ENCODE results near the gene TEX22.

Gene TEX22

DNA sequence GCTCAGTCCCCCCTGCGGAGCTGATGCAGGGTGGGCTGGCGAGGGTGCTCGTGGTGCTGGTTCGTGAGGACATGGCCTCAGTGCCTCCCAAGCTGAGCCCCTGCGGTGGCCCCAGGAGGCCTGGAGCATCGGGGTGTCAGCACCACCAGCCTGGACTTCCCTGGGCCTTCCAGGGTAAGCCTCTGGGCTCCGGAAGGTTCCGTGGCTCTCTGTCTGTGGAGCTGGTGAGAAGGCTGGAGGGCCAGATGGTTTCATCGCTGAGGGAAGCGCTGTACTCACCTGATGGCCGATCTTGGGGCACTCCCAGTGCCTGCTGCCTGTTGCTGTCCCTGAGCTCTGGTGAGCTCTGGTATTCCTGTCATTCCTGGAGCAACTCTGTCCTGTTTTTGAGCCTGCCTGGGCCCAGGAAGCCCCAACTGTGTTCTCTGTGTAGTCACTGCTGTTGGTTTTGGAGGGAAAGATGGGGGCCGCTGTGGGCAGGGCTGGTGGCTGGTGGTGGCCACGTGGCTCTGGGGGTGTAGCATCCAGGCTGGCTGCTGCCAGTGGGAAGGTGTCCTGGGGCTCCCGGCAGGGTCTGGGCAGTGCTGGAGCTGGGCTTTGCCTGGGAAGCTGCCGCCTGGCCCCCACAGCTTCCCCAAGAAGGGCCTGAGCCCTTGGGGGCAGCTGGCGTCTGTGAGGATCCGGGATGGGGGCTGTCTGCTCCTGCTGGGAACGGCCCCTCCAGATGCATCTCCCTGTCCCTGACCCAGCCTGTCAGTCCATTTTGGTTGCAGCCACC is 39.6 kb downstream of the TEX22 start:
- in situ Hi-C loops (cut with MboI; ENCODE audit: low sequenced_read_pairs), result no loop called here

DNA sequence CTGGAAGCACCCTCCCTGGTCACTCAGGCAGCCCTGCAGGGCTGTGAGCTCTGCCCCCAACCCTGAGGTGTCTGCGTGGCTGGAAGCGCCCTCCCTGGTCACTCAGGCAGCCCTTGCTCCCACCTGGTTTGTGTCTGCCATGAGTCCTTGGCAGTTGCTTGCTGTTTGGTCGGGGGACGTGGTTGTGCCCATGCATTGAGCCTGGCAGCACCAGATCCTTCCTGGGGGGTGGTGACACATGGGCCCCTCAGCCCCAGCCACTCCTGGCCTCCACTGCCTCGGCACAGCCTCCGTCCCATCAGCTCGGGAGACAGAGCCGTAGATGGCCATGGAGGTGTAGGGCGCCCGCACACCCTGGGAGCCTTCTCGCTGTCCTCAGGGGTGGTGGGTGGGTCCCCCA is 40.8 kb downstream of the TEX22 start:
- in situ Hi-C loops (cut with MboI; ENCODE audit: low sequenced_read_pairs), result no loop called here

DNA sequence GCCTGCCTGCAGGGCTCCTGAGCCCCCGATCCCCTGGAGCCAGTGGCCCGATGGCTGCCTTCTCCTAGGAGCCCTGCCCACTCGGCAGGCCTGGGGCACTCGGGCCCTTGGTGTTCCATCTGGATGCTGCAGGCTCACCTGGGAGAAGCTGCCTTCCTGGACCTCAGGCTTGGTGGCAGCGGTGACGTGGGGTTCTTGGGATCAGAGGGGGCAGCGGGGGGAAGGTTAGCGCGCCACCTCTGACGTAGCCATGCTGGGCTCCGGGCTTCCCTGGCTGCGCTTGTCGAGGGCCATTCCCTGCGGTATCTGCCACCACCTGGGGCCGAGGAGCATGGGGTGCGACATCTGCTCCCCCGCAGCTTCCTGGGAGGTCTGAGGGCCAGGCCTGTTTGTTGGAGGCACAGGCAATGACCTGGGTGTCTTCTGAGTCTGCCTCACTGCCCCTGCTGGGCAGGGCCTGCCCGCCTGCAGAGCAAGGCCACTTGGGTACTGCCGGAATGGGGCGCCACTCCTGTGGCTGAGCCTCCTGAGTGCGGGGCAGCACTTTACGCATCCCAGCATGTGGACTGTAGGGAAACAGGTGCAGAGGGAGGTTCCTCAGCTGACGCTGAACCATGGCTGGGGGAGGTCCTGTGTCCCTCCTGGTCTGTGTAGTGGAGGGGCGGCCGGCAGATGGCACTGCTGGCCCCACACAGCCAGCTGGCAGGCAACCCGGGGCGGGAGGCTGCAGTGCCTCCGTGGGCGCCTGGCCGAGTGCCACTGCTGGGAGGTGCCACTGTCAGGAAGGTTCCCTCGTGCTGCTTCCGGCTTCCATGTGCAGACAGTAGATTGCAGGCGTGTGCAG is 41.6 kb downstream of the TEX22 start:
- in situ Hi-C loops (cut with MboI; ENCODE audit: low sequenced_read_pairs), result no loop called here

DNA sequence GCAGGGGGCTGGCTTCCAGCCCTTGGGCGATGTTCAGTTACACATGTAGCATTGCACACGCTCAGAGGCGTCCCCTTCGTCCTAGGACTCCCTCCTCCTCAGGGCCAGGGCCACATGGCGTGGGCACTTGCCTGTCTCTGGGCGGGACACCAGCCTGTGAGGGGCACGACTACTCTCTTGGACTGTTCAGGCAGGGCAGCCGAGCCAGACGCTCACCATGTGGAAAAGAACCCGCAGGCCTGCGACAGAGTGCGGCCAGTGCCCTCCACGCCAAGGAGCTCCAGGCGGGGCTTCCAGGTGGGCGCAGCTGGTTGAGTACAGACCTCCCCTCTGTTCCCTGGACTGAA is 42.2 kb downstream of the TEX22 start:
- in situ Hi-C loops (cut with MboI; ENCODE audit: low sequenced_read_pairs), result no loop called here

DNA sequence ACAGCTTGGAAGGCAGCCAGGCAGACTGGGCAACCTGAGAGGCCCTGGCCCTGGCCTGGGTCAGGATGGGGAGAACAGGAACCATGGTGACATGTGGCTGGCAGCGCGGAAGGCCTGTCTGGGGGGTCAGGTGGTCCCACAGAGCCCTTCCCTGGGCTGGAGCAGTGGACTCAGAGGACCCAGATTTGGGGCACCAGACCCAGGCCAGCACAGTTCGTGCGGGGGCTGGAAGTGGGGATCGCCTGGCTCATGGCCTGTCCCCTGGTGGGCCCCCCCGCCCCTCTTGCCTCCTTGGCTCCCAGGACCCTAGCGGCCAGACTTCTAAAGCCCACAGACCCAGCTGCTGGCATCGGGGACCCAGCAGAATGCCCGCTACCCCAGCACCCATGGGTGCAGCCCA is 42.7 kb downstream of the TEX22 start:
- in situ Hi-C loops (cut with MboI; ENCODE audit: low sequenced_read_pairs), result no loop called here

DNA sequence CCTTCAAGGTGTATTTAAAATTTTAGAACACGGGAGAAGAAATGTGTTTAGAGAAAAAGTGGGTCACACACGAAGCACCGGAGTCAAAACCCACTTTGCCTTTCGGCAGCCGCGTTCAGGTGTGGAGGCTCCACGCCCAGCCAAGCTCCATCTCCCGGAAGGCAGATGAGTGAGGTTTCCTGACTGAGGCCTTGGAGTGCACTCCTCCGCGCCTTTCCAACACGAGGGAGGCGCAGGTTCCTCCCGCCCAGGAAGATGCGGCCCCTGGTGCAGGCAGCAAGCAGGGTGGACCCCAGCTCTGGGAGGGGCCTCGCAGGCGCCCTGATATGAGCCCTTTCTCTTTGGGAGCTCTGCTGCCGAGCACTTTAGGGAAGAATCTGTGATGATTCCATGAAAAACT is 43.8 kb downstream of the TEX22 start:
- in situ Hi-C loops (cut with MboI; ENCODE audit: low sequenced_read_pairs), result no loop called here

DNA sequence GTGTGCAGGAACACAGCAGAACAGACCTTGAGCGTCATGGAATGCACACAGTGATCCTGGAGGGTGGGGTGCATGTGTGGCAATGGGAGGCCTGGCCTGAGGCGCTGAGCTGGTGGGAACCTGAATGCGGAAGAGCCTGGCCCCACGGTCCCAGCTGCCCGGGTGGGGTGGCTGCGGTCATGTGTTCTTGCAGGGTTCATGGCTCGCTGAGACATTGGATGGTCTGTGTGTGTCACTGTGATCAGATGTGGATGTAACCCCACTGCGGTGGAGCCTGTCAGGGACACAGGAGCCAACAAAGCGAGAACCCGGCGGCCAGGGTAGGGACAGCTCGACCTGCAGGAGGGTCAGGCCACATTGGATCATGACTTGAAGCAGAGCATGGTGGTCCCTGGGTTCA is 44.5 kb downstream of the TEX22 start:
- in situ Hi-C loops (cut with MboI; ENCODE audit: low sequenced_read_pairs), result no loop called here

DNA sequence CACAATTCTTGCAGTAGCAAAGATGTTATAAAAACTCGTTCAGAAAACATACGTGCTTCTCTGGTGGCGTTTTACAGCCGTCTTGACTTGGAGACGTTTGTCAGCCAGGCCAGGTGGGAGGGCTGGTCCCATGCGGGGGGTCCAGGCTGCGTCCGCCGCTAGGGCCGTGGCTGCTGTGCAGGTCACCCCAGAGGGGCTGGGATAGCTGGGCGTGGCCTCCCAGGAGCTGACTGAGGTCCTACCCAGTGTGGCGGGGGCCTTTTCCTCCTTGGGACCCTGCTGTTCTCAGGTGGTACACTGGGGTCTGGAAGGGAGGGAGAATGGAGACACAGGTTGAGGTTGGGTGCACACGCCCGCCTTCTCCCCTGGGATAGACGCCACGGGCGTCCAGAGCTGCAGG is 46.5 kb downstream of the TEX22 start:
- in situ Hi-C loops (cut with MboI; ENCODE audit: low sequenced_read_pairs), result no loop called here

DNA sequence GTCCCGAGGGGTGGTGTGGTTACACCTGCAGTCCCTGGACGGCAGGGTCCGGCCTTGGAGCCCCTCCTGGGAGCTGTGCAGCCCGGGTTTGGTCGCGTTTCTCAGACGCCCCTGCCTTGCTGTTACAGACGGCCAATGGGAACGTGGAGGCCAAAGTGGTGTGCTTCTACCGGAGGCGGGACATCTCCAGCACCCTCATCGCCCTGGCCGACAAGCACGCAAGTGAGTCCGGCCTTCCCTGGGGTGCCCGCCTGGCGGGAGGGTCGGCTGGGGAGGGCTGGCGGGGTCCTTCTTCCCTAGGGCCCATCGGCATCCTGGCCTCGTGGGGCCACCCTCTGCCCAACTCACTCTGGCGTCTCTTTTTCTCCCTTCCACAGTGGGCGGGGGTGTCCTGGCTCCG is 47.0 kb downstream of the TEX22 start:
- in situ Hi-C loops (cut with MboI; ENCODE audit: low sequenced_read_pairs), result no loop called here

DNA sequence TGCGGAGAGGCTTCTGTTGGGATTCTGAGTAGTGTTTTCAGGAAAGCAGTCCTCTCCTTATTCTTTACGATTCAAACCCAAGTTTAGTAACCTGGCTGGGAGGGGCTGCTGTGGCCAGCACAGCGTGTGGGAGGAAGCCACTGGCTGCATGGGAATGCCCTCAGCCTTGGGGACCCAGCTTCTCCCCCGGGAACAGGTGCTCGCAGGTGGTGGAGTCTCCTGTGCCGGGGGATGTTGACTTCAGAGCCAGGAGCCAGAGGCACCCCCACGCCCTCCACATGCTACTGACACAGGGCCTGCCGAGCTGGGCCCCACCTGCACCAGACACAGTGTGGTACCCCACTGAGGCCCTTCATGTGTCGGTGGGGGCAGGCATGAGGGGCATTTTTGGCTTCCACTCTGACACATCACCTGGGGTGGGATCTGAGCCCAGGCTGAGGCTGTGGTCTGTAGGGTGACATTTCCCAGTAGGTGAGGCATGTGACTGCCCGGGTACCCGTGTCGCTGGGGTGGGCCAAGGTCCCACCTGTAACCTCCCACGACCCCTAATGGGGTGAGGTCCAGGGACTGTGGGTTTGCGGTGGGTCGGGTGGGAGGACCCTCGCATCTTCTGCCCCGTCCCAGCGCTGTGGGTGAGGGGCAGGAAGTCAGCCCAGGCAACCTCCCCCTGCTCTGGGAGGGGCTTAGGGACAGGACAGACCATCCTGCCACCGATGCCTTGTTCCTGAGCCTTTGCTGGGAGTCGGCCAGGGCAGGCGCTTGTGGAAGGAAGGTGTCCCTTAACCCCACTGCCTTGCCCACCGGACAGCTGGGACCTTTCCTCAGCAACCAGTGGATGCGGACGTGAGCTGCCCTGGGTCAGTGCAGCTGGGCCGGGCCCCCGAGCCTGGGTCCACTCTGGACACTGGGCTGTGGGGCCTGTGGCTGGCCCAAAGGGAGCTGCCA is 47.8 kb downstream of the TEX22 start:
- in situ Hi-C loops (cut with MboI; ENCODE audit: low sequenced_read_pairs), result no loop called here

DNA sequence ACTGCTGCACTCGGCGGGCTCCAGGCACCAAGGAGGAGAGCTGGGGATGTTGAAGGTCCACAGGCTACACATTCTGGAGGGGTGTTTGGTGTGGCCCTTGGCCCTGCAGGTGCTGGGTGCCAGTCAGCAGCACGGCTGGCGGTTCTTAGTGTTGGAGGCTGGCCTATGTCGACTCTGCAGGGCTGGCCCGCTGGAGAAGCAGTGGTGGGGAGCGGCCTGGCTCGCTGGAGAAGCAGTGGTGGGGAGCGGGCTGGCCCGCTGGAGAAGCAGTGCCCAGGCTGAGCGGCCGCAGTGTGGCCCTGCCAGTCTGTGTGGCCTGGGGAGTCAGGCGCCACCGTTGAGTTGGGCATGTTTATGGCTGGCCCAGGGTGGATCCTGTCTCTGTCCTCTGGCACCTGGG is 48.6 kb downstream of the TEX22 start:
- in situ Hi-C loops (cut with MboI; ENCODE audit: low sequenced_read_pairs), result no loop called here

DNA sequence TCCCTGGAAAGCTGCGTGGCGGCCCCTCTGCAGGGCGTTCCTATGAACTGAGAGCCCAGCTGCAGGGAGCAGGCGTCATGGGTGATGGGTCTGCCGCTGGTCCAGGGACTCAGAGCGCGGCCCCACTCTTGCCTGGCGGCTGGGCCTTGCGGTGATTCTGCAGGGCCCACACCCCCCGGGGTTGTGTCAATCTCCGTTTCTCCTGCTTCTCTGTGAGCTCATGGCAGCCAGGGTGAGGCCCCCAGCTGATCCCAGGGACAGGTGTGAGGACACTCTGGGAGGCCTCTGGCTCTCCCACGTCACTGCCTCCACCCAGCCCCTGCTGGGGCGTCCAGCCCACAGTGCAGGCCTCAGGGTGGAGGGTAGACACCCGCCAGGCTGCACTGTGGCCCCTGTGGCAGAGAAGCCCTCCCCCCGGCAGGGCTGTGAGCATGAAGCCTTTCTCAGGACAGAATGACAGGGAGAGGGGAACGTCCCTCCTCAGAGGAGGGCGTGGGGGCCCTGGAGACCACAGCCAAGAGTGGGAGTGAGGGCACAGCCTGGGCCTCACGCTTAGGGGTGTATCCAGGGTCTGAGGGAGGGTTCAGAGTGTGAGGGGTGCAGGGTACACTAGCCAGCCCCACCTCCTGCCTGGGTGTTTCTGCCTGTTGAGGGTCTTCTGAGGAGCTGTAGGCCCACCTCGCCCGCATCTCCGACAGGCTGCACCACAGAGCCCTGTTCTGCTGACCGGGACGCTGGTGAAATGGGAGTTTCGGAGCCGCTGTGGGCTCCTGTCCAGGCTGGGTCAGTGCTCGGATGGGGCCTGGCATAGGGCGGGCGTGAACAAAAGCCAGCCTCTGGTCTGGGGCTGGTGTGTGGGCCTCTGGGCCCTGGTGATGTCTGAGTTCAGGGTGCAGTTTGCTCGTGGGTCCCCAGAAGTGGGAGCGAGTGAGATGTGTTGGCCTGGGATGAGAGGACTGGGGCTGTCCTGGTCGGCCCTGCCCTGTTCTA is 49.6 kb downstream of the TEX22 start:
- in situ Hi-C loops (cut with MboI; ENCODE audit: low sequenced_read_pairs), result no loop called here

DNA sequence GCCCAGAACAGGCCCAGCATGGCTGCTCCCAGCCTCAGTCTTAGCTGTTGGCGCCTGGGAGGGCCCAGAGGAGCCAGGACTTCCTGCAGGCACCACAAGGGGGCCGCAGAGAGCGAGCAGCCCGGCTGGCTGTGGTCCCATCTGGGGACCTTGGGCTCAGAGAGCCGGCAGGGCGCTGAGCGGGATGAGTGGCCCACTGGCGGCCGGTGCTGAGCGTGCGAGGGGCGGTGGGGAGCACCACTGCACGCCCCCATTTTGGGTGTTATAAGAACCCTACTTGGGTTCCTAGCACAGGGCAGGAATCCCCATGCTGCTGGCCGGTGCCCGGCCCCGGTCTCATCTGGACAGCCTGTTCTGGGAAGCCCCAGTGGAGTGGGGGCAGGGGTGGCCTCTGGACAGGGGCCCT is 50.4 kb downstream of the TEX22 start:
- in situ Hi-C loops (cut with MboI; ENCODE audit: low sequenced_read_pairs), result no loop called here

DNA sequence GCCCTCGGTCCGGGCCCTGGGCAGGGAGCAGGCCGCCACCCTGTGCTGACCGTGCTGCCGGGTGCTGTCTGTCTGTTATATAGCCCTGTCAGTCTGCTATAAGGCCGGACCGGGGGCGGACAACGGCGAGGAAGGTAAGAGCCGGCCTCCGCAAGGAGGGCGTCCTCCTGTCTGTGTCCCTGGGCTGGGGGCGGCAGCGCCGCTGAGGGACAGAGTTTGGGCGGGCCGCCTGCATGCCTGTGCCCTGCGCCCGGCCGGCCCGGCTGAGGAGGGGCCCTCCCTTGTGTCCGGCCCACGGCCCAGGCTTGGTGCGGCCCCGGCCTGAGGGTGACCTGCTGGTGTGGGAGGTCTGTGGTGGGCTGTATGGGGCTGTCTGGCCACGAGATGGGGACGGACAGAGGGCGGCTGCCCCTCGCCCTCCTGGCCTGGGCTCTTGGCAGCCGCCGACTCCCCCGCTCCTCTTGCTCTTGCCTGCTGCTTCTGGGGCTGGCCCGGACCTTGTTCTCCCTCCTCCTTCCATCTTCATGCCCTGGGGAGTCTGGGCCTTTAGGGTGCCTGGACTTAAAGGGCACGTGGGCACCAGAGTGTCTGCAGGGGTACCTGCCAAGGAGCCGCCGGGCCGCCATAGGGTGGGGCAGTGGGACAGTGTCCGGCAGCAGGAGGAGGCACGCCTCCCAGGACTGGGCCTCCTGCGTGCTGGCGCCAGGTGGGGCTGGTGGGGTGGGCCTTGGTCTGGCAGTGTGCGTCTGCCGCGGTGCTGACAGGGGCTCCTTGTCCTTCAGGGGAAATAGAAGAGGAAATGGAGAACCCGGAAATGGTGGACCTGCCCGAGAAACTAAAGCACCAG is 51.2 kb downstream of the TEX22 start:
- in situ Hi-C loops (cut with MboI; ENCODE audit: low sequenced_read_pairs), result no loop called here

DNA sequence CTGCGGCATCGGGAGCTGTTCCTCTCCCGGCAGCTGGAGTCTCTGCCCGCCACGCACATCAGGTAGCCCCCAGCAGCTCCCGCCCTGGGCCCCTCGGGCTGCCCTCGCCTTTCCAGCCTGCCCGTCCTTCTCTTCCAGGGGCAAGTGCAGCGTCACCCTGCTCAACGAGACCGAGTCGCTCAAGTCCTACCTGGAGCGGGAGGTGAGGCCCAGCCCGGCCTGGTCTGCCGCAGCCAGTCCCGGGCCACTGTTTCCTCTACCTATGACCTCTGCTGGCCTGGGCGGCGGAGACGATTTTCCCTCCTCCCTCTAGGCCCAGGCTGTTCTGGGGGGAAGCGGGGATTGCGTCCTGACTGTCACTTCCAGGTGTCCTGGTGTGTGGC is 51.8 kb downstream of the TEX22 start:
- in situ Hi-C loops (cut with MboI; ENCODE audit: low sequenced_read_pairs), result no loop called here

DNA sequence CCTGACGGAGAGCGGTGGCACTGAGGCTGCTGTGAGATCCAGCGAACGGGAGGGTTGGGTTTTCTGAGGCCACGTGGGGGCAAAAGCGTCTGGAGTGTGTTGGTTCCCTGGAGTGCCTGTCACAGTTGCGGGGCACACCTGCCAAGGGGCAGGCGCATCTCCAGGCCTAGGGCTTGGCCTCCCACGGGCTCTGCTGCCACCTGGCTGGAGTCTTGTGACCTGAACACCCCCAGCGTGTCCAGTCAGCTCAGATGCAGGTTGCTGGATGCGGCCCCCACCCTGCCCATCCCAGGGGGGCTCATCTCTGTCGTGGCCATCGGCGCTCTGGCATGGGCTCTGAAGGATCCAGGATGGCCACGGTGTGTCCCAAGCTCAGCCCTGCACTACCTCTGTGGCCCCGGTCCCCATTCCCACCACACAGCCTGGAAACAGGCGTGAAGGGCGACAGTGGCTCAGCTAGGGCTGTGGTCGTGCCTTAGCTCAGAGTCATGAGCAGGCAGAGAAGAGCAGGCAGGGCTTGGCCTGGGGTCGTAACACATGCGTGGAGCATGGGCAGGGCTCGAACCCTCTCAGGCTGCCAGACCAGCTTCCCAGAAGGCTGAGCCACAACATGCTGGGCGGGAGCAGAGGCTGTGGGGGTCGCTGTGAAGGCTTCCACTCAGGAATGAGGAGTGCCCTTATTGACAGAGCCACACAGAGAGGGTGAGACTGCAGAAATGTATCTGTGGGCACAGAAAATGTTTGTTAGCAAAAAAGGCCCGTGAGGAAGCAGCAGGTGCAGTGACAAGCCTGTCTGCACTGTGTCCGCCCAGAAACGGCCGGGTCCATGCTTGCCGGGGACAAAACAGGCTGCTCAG is 52.8 kb downstream of the TEX22 start:
- in situ Hi-C loops (cut with MboI; ENCODE audit: low sequenced_read_pairs), result no loop called here

DNA sequence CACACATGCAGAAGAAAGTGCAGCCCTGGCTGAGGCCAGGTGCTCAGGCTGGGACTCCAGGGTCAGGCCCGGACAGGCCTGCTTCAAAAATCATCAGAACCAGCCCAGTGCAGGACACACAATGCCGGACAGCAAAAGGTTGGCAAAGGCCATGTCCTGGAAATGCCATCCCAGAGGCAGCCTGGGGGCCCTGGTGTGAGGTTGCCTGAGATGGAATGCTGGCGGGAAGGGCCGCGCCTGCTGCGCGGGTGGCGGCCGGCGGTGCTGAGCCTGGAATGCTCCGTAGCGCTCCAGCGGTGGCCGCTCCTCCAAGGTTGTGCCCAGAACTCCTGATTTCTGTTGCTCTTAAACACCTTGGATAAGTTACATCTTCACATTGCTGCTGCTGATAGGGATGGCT is 54.6 kb downstream of the TEX22 start:
- in situ Hi-C loops (cut with MboI; ENCODE audit: low sequenced_read_pairs), result no loop called here

DNA sequence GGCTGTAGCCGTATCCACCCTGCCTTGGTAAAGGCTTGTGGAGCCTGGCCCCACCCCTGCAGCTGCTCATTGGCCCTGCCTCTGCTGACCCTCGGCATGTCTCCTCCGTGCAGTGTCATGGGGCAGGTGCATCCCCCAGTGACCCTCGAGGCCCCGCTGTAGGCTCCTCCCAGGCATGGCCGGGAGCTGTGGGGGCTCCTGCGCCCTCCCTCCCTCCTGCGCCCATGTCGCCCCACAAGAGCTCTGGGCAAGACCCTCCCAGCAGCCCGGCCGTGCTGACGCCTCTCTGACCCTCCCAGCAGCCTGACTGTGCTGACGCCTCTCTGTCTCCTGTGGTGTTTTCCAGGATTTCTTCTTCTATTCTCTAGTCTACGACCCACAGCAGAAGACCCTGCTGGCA is 55.5 kb downstream of the TEX22 start:
- in situ Hi-C loops (cut with MboI; ENCODE audit: low sequenced_read_pairs), result no loop called here
